ENCODE measurements around the gene SPATA21. TPM values are rescaled to one million over a fixed set of nuclear protein-coding genes. Genes with fewer than 3 reads are reported as not detected.

The SPATA21 gene
- total and polyA plus RNA-seq, 2 donors (not counting 3 experiments of a cell fraction or from before 2014, with no cell fraction given) = not detected

DNA sequence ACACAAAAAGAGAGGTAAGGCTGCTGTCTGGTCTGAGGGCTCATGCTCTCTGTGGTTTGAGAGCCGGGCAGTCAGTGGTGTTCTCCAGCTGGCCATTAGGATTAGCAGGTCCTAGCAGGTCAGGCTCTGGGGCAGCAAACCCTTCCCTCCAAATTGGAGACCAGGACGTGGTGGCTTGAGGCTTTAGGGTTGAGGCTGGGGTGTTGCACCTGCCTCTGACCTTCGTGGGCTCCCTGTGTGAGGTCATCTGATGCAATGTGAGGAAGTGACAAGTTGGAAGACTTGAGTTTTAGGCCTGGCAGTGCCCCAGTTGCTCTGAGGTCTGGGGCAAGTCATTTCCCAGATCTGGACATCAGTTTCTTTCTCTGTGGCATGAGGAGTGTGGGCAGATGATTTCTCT, 45.8 kb downstream of the SPATA21 start:
- DNase-seq (ENCODE audit: low read depth, low spot score) (no peak), FAIRE-seq (peak; percentile 38)

More for the DNA sequence above, 45.8 kb downstream of the SPATA21 start:
- H4K20me1 ChIP-seq (replicated peaks; ENCODE audit: control insufficient read depth, extremely low read depth, insufficient read depth, low read length) = peaks cover 3% of the 10 kb centered on the region
- peaks cover 0 to 15% of the 10 kb centered on the region in 2 experiments for H3K36me3 ChIP-seq (ENCODE audit: control insufficient read depth in 2 of 2, extremely low read depth in 1 of 2, insufficient read depth in 2 of 2, low read length in 2 of 2)
- BruUV-seq (replicated peaks) = no TSS peak
- no peak overlapping the region for H2AFZ ChIP-seq (ENCODE audit: low read depth, low read length)
- H3K9ac ChIP-seq (replicated peaks; ENCODE audit: extremely low read depth, insufficient read depth, low read length) = no peak overlapping the region
- TF ChIP-seq MAX (IDR thresholded peaks at IDR 0.05; ENCODE audit: insufficient read depth, insufficient read length) (no peak), FOS (IDR thresholded peaks at IDR 0.05; ENCODE audit: borderline replicate concordance, insufficient read depth, low read length) (no peak), EZH2 (IDR thresholded peaks at IDR 0.05; ENCODE audit: borderline replicate concordance, low read depth, low read length, severe bottlenecking) (no peak), CTCF (IDR thresholded peaks at IDR 0.05; ENCODE audit: extremely low read depth in 1 of 2, insufficient read depth in 1 of 2, low read depth in 1 of 2, low read length in 2 of 2) (no peak), POLR2AphosphoS5 (IDR thresholded peaks at IDR 0.05; ENCODE audit: insufficient read depth, low read depth, low read length) (no peak), MYC (IDR thresholded peaks at IDR 0.05; ENCODE audit: low read depth, low read length) (no peak), POLR2A (IDR thresholded peaks at IDR 0.05; ENCODE audit: low read depth, low read length) (no peak), JUN (IDR thresholded peaks at IDR 0.05; ENCODE audit: borderline replicate concordance, insufficient read depth, insufficient read length, low read depth) (no peak), GATA2 (IDR thresholded peaks at IDR 0.05; ENCODE audit: insufficient read depth, insufficient read length, low read depth, low read length) (no peak)
- no peaks in the 10 kb centered on the region for H3K9me3 ChIP-seq (replicated peaks; ENCODE audit: control insufficient read depth, insufficient read depth, low read length)
- H3K79me2 ChIP-seq (ENCODE audit: control insufficient read depth, insufficient read depth, low read length) = peaks cover 72% of the 10 kb centered on the region
- no peak overlapping the region for H3K4me3 ChIP-seq (replicated peaks in 1 of 3; ENCODE audit: insufficient read depth in 1 of 3, low read depth in 1 of 3, low read length in 3 of 3)
- H3K27ac ChIP-seq (ENCODE audit: insufficient read depth, low read depth, low read length) = no peak overlapping the region
- H3K4me1 ChIP-seq (ENCODE audit: control insufficient read depth, extremely low read depth, insufficient read depth, low read length) = peaks cover 17% of the 10 kb centered on the region
- CTCF ChIA-PET = interaction anchor here (0.7 to 2.7 kb wide), 6 partner anchors 11 to 50 kb away, joined by 3 to 5 read pairs (median 3); partner anchors contain the start of gene NECAP2
- H3K27me3 ChIP-seq (ENCODE audit: control insufficient read depth in 2 of 2, insufficient read depth in 2 of 2, low read length in 2 of 2) = no peaks in the 10 kb centered on the region
- intact Hi-C loops (cut with micrococcal nuclease) (no loop called here), dilution Hi-C loops (cut with MboI; ENCODE audit: extremely low pct_ligation_motif_present, low sequenced_read_pairs) (no loop called here)
- no peaks in the 10 kb centered on the region for H3K9me1 ChIP-seq (replicated peaks; ENCODE audit: control insufficient read depth, extremely low read depth, insufficient read depth, low read length)
- H3K4me2 ChIP-seq (ENCODE audit: insufficient read depth, low read length) = no peak overlapping the region
- POLR2A ChIA-PET = no interaction called here
